ENCODE measurements around the gene HES4. TPM values are rescaled to one million over a fixed set of nuclear protein-coding genes. Genes with fewer than 3 reads are reported as not detected.

HES4 gene
- polyA plus RNA-seq, 1 experiment: 10.8 TPM

DNA sequence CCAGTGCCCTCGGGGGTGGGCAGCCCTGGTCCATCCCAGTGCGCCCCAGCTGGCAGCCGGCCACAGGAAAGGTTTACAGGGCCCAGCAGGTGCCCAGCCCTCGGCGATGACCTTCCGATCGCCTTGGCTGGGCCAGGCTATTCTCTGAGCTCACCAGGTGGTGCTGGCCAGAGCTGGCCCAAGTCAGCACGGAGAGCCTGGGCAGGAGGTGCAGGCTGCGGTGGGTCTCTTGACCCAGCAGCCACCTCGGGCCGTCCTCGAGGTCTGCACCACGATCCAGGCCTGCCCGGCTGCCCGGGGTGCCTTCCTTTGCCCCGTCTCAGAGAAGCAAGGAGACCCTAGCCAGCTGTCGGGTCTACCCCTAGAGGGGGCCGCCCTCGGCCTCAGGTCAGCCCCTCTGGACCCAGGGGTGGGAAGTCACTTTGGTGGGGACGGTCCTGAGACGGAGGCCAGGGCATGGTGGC is 18.4 kb downstream of the HES4 start:
- Histone ChIP-seq H3K4me3 (ENCODE audit: low read depth, low read length) (no peak overlapping the region), H3K27me3 (ENCODE audit: control insufficient read depth, insufficient read depth, low read length) (no peaks in the 10 kb centered on the region), H3K36me3 (ENCODE audit: control insufficient read depth, insufficient read depth, low read length) (no peaks in the 10 kb centered on the region)
- TF ChIP-seq, protein P1, sequence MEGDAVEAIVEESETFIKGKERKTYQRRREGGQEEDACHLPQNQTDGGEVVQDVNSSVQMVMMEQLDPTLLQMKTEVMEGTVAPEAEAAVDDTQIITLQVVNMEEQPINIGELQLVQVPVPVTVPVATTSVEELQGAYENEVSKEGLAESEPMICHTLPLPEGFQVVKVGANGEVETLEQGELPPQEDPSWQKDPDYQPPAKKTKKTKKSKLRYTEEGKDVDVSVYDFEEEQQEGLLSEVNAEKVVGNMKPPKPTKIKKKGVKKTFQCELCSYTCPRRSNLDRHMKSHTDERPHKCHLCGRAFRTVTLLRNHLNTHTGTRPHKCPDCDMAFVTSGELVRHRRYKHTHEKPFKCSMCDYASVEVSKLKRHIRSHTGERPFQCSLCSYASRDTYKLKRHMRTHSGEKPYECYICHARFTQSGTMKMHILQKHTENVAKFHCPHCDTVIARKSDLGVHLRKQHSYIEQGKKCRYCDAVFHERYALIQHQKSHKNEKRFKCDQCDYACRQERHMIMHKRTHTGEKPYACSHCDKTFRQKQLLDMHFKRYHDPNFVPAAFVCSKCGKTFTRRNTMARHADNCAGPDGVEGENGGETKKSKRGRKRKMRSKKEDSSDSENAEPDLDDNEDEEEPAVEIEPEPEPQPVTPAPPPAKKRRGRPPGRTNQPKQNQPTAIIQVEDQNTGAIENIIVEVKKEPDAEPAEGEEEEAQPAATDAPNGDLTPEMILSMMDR (IDR thresholded peaks at IDR 0.05; ENCODE audit: insufficient read depth, low read depth, low read length): no peak
- DNase-seq (ENCODE audit: low read depth): no peak
- CTCF ChIA-PET: interaction anchor here (0.7 to 9.5 kb wide), 6 partner anchors 21 to 390 kb away, joined by 3 to 157 read pairs (median 6); no protein-coding TSS in a partner anchor
- POLR2A ChIA-PET: interaction anchor here (1.2 kb wide), 1 partner anchor 19 kb away, joined by 3 read pairs; no protein-coding TSS in a partner anchor

DNA sequence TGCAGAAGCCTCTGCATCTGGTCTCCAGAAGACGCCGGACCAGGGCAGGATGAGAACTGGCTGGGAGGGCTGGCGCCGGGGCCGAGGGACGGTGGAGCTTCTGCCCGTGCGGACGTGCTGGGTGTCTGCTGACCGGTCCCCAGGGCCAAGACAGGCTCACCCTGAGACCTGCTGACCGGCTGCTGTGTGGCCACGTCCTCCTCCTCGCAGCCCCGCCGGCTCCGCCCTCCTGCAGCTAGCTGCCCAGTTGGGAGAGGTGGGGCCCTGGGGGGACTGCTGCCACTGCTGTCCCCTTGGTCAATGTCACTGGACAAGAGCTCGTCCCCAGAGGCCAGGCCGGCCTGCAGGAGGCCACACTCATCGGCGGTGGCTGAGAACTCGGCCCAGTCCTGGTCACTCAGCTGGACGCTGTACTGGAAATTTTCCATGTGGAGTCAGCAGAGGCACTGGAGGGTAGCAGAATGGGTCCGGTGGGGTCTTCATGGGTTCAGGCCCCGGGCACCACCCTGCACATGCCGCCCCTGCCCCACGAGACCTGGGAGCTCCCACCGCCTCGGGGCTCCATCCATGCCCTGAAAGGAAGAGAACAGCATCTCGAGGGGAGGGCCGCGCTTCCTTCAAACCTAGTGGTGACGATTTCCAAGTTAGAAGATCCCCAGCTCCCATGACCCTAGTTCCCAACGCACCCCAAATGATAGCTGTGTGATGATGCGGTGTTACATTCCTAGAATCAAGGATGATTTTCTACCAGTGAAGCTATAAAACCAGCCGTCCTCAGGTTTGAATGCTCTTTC is 19.1 kb downstream of the HES4 start:
- POLR2A ChIA-PET: interaction anchor here (1.2 kb wide), 1 partner anchor 20 kb away, joined by 3 read pairs; no protein-coding TSS in a partner anchor
- H3K4me3 ChIP-seq (ENCODE audit: low read depth, low read length): no peak overlapping the region
- DNase-seq (ENCODE audit: low read depth): no peak
- CTCF ChIA-PET: interaction anchor here (1.2 to 9.5 kb wide), 6 partner anchors 14 to 391 kb away, joined by 3 to 157 read pairs (median 6); no protein-coding TSS in a partner anchor
- H3K36me3 ChIP-seq (ENCODE audit: control insufficient read depth, insufficient read depth, low read length): no peaks in the 10 kb centered on the region
- TF ChIP-seq, protein P1 (IDR thresholded peaks at IDR 0.05; ENCODE audit: insufficient read depth, low read depth, low read length): no peak
- no peaks in the 10 kb centered on the region for H3K27me3 ChIP-seq (ENCODE audit: control insufficient read depth, insufficient read depth, low read length)

DNA sequence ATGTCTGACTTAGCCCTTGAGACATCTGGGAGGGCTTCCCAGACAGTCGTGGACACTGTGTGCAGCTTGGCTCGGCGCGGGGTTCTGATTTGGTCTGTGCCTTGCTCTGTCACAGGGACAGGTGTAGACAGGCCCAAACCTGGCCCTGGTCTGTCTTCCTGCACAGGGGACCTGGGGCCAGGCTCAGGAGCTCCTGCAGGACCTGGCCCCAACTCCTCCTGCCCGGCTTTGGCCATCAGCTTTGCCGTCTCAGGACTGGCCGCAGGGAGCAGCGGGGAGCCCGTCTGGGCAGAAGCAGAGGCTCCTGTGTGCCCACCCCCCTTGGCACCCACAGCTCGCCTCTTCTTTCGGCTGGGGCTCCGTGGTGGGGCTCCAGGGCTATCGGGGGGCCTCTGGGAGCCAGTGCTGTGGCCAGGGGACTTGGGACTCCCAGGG is 19.7 kb downstream of the HES4 start:
- POLR2A ChIA-PET: no interaction called here

DNA sequence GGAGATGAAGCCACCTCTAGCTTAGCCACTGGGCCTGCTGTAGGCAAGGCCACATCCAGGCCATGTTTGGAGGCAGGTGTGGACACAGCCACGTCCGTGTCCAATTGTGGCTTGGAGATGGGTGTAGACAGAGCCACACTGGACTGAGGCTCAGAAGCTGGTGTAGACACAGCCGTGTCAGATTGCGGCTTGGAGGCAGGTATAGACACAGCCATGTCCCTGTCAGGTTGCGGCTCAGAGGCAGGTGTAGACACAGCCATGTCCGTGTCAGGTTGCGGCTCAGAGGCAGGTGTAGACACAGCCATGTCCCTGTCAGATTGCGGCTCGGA is 20.2 kb downstream of the HES4 start:
- Histone ChIP-seq H3K27me3 (ENCODE audit: control insufficient read depth, insufficient read depth, low read length) (no peaks in the 10 kb centered on the region), H3K4me3 (ENCODE audit: low read depth, low read length) (no peak overlapping the region), H3K36me3 (ENCODE audit: control insufficient read depth, insufficient read depth, low read length) (no peaks in the 10 kb centered on the region)
- POLR2A ChIA-PET: no interaction called here
- no peak for DNase-seq (ENCODE audit: low read depth)
- TF ChIP-seq, protein P1 (IDR thresholded peaks at IDR 0.05; ENCODE audit: insufficient read depth, low read depth, low read length): no peak
- CTCF ChIA-PET: interaction anchor here (0.6 to 9.5 kb wide), 4 partner anchors 23 to 268 kb away, joined by 3 to 157 read pairs (median 24); no protein-coding TSS in a partner anchor

More for the DNA sequence above, 19.7 kb downstream of the HES4 start:
- no peak for DNase-seq (ENCODE audit: low read depth)
- TF ChIP-seq, protein P1 (IDR thresholded peaks at IDR 0.05; ENCODE audit: insufficient read depth, low read depth, low read length): no peak
- Histone ChIP-seq H3K36me3 (ENCODE audit: control insufficient read depth, insufficient read depth, low read length) (no peaks in the 10 kb centered on the region), H3K27me3 (ENCODE audit: control insufficient read depth, insufficient read depth, low read length) (no peaks in the 10 kb centered on the region), H3K4me3 (ENCODE audit: low read depth, low read length) (no peak overlapping the region)
- CTCF ChIA-PET: interaction anchor here (0.6 to 9.5 kb wide), 5 partner anchors 14 to 268 kb away, joined by 3 to 157 read pairs (median 4); no protein-coding TSS in a partner anchor

Measured in BJ (cell line).